CD14-positive monocyte (primary cell): Measurements from ENCODE around the gene CPED1. TPM values are rescaled to one million over a fixed set of nuclear protein-coding genes. Genes with fewer than 3 reads are reported as not detected.

Experiments used
- DNase-seq, 3 donors: peaks; one replicate each; pipeline ENCODE4 v3.0.0-alpha.2; 2011 to 2022
- H2AFZ ChIP-seq: 2 replicates; pipeline ENCODE4 v1.6.0; 2012; ENCODE audit warnings: mild to moderate bottlenecking, low read depth, low read length, inconsistent platforms; ENCODE audit not compliant: insufficient read depth, poor library complexity, severe bottlenecking
- H3K27ac ChIP-seq, 2 donors: 1 replicate in 1 of 2; 2 replicates in 1 of 2; pipeline ENCODE4 v1.5.1; 2012 to 2013; ENCODE audit warnings: low read length in 2 of 2, control low read depth in 1 of 2, inconsistent platforms in 1 of 2, low read depth in 1 of 2, mild to moderate bottlenecking in 1 of 2
- H3K27me3 ChIP-seq, 2 donors: one replicate each; pipeline versions ENCODE4 v1.6.0 to v1.6.1; 2011 to 2013; ENCODE audit warnings: low read length in 2 of 2; ENCODE audit not compliant: control insufficient read depth in 2 of 2, insufficient read depth in 2 of 2
- H3K36me3 ChIP-seq, 2 donors: replicated peaks in 1 of 2; 1 replicate in 1 of 2; 2 replicates in 1 of 2; pipeline versions ENCODE4 v1.5.1 to v1.6.1; 2012 to 2013; ENCODE audit warnings: low read length in 2 of 2, control low read depth in 1 of 2, inconsistent platforms in 1 of 2, mild to moderate bottlenecking in 1 of 2; ENCODE audit not compliant: insufficient read depth in 2 of 2, control insufficient read depth in 1 of 2
- H3K4me1 ChIP-seq, 2 donors: 1 replicate in 1 of 2; 2 replicates in 1 of 2; pipeline versions ENCODE4 v1.5.1 to v1.6.1; 2012 to 2013; ENCODE audit warnings: low read length in 2 of 2, control low read depth in 1 of 2, inconsistent platforms in 1 of 2, mild to moderate bottlenecking in 1 of 2, moderate library complexity in 1 of 2; ENCODE audit not compliant: insufficient read depth in 2 of 2, control insufficient read depth in 1 of 2
- H3K4me2 ChIP-seq: replicated peaks from 2 replicates; pipeline ENCODE3; 2012; ENCODE audit warnings: low read length, moderate library complexity, mild to moderate bottlenecking; ENCODE audit not compliant: poor library complexity, severe bottlenecking; ENCODE audit errors: extremely low read depth
- H3K4me3 ChIP-seq, 3 experiments: fragments of 200-600 bp in 1 of 3; sonication (generic) in 1 of 3; replicated peaks in 1 of 3; 1 replicate in 2 of 3; 2 replicates in 1 of 3; pipeline ENCODE4 v1.5.1; 2011 to 2013; ENCODE audit warnings: low read length in 3 of 3, mild to moderate bottlenecking in 3 of 3, control low read depth in 2 of 3, low read depth in 2 of 3, inconsistent platforms in 1 of 3, moderate library complexity in 1 of 3
- H3K79me2 ChIP-seq: 2 replicates; pipeline ENCODE4 v1.6.0; 2012; ENCODE audit warnings: mild to moderate bottlenecking, control low read depth, inconsistent platforms, low read length, moderate library complexity; ENCODE audit not compliant: insufficient read depth
- H3K9ac ChIP-seq: 2 replicates; pipeline ENCODE4 v1.6.0; 2017; ENCODE audit warnings: low read length, mild to moderate bottlenecking; ENCODE audit not compliant: insufficient read depth, poor library complexity, severe bottlenecking
- H3K9me3 ChIP-seq, 2 donors: replicated peaks in 1 of 2; 1 replicate in 1 of 2; 2 replicates in 1 of 2; pipeline versions ENCODE4 v1.5.1 to v1.6.1; 2012 to 2013; ENCODE audit warnings: low read length in 2 of 2, control low read depth in 1 of 2; ENCODE audit not compliant: control insufficient read depth in 1 of 2, insufficient read depth in 1 of 2
- H4K20me1 ChIP-seq: 2 replicates; pipeline ENCODE4 v1.6.0; 2012; ENCODE audit warnings: mild to moderate bottlenecking, low read length, control low read depth, moderate library complexity; ENCODE audit not compliant: insufficient read depth
- H3K27ac Mint-ChIP-seq, 7 donors: one replicate each; pipeline ENCODE4 v1.8.0; 2020; ENCODE audit warnings: mild to moderate bottlenecking in 7 of 7, mixed read lengths in 7 of 7, moderate library complexity in 6 of 7, inconsistent platforms in 2 of 7
- H3K27me3 Mint-ChIP-seq, 3 donors: one replicate each; pipeline ENCODE4 v1.8.0; 2021 to 2022; ENCODE audit warnings: low read depth in 3 of 3, mild to moderate bottlenecking in 3 of 3, mixed read lengths in 3 of 3, moderate library complexity in 3 of 3, inconsistent platforms in 1 of 3
- H3K36me3 Mint-ChIP-seq, 2 donors: one replicate each; pipeline ENCODE4 v1.8.0; 2020; ENCODE audit warnings: mixed read lengths in 2 of 2, inconsistent platforms in 1 of 2, mild to moderate bottlenecking in 1 of 2
- H3K4me1 Mint-ChIP-seq: one replicate; pipeline ENCODE4 v1.8.0; 2020; ENCODE audit warnings: mild to moderate bottlenecking, mixed read lengths
- H3K4me3 Mint-ChIP-seq, 2 donors: one replicate each; pipeline ENCODE4 v1.8.0; 2020; ENCODE audit warnings: mild to moderate bottlenecking in 2 of 2, mixed read lengths in 2 of 2, moderate library complexity in 1 of 2
- H3K9me3 Mint-ChIP-seq, 7 donors: one replicate each; pipeline ENCODE4 v1.8.0; 2020 to 2022; ENCODE audit warnings: mixed read lengths in 7 of 7, mild to moderate bottlenecking in 6 of 7, moderate library complexity in 6 of 7, inconsistent platforms in 2 of 7
- CTCF ChIP-seq: fragments of 200-600 bp; IDR thresholded peaks from one replicate; pipeline ENCODE4 v1.8.0; 2022; ENCODE audit warnings: antibody characterized with exemption, mild to moderate bottlenecking
- WGBS: methylation state at CpG from one replicate; pipeline ENCODE4 v1.1.5; 2013; ENCODE audit warnings: missing lambda C conversion rate; ENCODE audit not compliant: insufficient coverage; 5-methylcytosine and 5-hydroxymethylcytosine counted together
- intact Hi-C, 2 donors: fragments of 100-400 bp; cut with micrococcal nuclease; formaldehyde crosslinking; loops; one replicate each; pipeline versions ENCODE4 v1.15.0 to v1.15.1; 2023
- polyA plus RNA-seq, 3 donors: library from polyadenylated mRNA; depleted of rRNA in 1 of 3; unstranded in 2 of 3; stranded (reverse) in 1 of 3; fragments of 300-500 nt in 2 of 3; fragments of >200 nt in 1 of 3; fragmentation: Illumina TruSeq in 2 of 3; gene quantifications; 1 replicate in 2 of 3; 2 replicates in 1 of 3; pipeline ENCODE4 v1.2.3, GENCODE V29; 2012 to 2021

CPED1 gene
- polyA plus RNA-seq, 3 donors: 9.8 to 30.0 (median 20.4) TPM

DNA sequence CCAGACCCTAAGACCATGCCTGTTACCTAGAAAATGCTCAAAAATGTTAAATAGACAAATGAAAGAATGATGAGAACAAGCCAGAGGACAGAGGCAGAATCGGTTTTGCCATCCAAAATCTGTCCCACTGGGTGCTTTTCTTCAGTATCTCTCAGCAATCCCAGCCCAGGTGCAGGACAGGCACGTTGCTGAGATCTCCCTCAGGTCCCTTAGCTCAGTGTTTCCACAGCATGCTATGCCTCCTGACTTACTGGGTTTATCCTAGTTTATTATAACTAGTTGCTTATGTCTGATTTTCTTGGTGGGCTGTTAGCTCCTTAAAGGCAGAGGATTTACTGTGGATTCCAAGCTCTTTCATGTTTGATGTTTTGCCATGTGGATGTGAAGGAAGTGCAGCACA, 20.3 kb downstream of the CPED1 start:
- Mint-ChIP-seq H3K9me3 (peaks cover 0 to 2% (median 0%) of the 10 kb centered on the region in 7 donors), H3K27me3 (peaks cover 2 to 10% (median 2%) of the 10 kb centered on the region in 3 donors), H3K27ac (no peak overlapping the region), H3K4me1 (peaks cover 25% of the 10 kb centered on the region), H3K36me3 (peaks cover 0 to 2% of the 10 kb centered on the region in 2 donors), H3K4me3 (no peak overlapping the region)
- peaks cover 12 to 17% of the 10 kb centered on the region in 2 donors for H3K4me1 ChIP-seq
- H3K79me2 ChIP-seq: no peaks in the 10 kb centered on the region
- H3K36me3 ChIP-seq: no peaks in the 10 kb centered on the region
- 86% methylated on average over 2 of the region's 2 CpGs for WGBS
- H3K9ac ChIP-seq: no peak overlapping the region
- H3K27me3 ChIP-seq: no peaks in the 10 kb centered on the region
- no peaks in the 10 kb centered on the region for H3K9me3 ChIP-seq
- H3K27ac ChIP-seq: no peak overlapping the region
- no peak for TF ChIP-seq CTCF
- DNase-seq: no peak
- no peak overlapping the region for H3K4me3 ChIP-seq
- intact Hi-C loops: no loop called here
- H4K20me1 ChIP-seq: no peaks in the 10 kb centered on the region
- H2AFZ ChIP-seq: no peak overlapping the region
- no peak overlapping the region for H3K4me2 ChIP-seq

- H4K20me1 ChIP-seq: no peaks in the 10 kb centered on the region
- no peak overlapping the region for H3K4me3 ChIP-seq
- Mint-ChIP-seq H3K27me3 (peaks cover under 1 to 3% (median 2%) of the 10 kb centered on the region in 3 donors), H3K4me1 (peaks cover 22% of the 10 kb centered on the region), H3K9me3 (no peaks in the 10 kb centered on the region), H3K27ac (no peak overlapping the region), H3K4me3 (no peak overlapping the region), H3K36me3 (peaks cover 3 to 5% of the 10 kb centered on the region in 2 donors)
- peaks cover 0 to 5% of the 10 kb centered on the region in 2 donors for H3K36me3 ChIP-seq
- no peak overlapping the region for H3K4me2 ChIP-seq
- H3K9me3 ChIP-seq: no peaks in the 10 kb centered on the region
- no peaks in the 10 kb centered on the region for H3K27me3 ChIP-seq
- intact Hi-C loops: no loop called here
- no peak overlapping the region for H3K9ac ChIP-seq
- H3K27ac ChIP-seq: no peak overlapping the region
- no peak for DNase-seq
- WGBS: no CpG with 5 or more reads among the region's 1 CpG
- no peak overlapping the region for H2AFZ ChIP-seq
- no peak for TF ChIP-seq CTCF
- no peaks in the 10 kb centered on the region for H3K79me2 ChIP-seq
- H3K4me1 ChIP-seq: peaks cover 10 to 13% of the 10 kb centered on the region in 2 donors
Observed at GRCh38 chr7:121011401-121011800, 22.9 kb downstream of the CPED1 start.
